ENCODE measurements around the gene HDGFL2.

The HDGFL2 gene

DNA sequence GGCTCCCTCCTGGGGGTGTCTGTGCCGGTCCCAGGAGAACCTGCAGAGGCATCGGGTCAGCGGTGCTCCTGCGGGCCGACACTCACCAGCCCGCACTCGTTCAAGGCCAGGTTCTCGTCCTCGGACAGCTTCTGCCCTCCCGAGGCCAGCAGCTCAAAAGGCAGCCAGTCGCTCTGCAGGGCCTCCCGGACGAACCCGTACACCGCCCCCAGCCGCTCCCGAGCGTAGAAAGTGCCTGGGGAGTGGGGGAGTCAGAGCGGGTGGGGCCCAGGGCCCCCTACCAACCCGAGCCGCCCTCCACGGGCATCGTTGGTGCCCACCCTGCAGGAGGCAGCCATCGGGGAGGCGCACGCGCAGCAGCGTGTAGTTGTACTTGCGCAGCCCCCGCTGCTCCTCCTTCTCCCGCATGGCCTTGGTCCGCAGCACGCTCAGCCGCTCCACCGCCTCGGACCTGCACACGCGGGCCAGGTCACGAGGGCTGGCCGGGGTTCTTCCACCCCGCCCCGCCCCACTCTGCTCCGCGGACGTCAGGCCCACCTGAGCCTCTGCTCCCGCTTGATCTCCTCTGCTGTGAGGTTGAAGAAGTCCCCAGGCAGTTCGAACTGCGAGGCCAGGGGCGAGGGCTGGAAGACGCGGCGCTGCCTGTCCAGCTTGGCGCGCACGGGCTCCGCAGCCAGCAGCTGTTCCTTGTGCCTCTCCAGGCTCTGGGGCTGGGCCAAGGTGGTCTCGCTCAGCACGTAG is 26.0 kb upstream of the HDGFL2 start:
- no peak for DNase-seq

DNA sequence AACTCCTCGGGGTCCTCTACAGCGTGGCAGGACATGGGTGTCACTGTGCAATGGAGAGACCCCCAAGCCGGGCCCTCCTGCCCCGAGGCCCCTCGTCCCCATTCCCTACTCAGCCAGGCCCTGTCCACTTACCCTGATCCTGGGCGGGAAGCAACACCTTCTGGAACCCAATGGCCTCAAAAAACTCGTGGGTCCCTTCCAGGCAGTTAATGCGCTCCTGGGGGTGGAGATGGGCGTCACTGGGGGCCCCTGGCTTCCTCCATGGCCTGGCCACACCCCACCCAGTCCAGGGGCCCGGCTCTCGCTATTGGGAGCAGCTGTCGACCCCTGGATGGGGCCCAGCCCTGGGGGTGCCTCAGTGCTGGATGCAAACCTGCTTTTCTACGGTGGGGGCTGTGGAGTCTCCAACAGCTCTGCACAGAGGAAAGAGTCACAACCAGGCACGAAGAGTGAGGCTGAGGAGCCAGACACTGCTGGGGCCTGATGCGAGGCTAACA is 25.3 kb upstream of the HDGFL2 start:
- no peak for DNase-seq

GRCh38 chr19:4447327-4448146 is 24.6 kb upstream of the HDGFL2 start:
- no peak for DNase-seq

GRCh38 chr19:4448147-4448985 is 23.7 kb upstream of the HDGFL2 start:
- DNase-seq: no peak

- DNase-seq: no peak
Measured at GRCh38 chr19:4449022-4449638, 23.0 kb upstream of the HDGFL2 start.

- no peak for DNase-seq
Measured at GRCh38 chr19:4449639-4450028, 22.5 kb upstream of the HDGFL2 start.

DNA sequence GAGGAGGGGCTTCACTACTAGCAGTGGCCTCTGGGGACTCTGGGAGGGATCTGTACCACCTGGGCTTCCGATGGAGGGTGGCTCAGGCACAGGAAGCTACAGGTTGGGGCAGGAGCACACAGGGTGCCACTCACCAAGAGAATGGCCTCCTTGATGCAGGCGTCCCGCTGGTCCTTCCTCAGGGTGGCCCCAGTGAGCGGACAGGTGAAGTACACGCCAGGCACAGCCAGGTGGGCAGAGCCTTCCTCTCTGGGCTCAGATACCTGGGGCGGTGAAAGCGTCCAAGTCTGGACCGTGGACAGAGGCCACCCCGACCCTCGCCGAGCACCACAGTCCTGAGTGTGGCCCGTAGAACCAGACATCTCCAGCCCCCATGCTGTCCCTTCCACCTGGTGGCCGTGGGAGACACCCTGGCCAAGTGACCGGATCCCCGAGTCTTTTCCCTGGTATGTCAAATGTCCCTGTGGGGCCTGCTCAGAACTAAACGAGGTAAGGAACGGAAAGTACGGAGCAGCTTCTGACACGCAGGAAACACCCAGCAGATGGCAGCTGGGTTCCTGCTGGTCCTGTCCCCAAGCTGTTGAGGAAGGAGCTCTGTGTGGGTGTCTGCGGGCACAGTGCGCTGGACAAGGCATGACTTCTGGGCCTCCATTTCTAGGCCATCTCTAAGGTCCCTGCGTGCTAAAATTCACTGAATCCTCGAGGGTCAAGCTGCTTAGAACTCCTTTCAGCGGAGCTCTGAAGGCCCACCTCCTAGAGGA is 19.7 kb upstream of the HDGFL2 start:
- DNase-seq: no peak

DNA sequence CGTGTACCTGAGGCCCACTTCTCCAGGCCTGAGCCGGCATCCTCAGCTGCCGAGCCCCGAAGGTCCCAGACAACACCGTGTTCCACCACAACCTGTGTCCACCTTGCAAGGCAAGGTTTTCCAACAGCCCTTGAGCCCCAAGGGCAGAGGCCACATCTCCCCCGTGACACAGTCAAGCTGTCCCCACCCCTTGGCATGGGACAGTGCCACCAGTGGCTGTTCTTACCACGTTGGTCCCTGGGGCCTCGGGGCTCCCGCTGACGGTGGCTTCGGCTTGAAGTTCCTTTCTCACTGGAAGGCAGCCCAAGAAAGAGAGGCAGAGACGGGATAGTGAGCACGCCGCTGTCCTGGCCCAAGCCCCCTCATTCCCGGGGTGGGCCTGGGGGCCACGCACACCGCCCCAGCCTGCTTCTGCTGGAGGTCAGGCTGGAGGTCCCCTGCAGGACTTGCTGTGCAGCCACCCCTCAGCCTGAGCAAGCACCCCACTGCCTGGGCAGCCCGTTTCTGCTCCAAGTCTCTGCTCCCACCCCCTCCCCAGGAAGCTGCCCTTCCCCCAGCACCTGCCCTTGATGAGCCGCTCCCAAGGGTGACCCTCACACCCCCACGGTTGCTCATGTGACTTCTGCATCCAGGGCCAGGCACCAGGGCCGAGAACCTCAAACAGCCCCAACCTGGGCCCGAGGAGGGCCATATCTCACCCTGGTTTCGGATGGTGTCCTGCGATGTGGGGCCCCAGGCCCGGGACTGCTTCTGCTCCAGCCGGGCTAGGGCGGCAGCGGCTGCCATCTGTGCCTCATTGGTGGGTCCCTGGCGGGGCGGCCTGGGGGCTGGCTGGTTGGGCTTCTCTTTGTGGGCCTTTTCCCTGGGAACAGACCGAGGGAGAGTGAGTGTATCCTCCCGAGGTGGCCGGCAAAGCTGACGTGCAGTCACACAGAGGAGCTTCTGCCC is 18.6 kb upstream of the HDGFL2 start:
- no peak for DNase-seq

GRCh38 chr19:4454747-4455718 is 17.1 kb upstream of the HDGFL2 start:
- no peak for DNase-seq

- no peak for DNase-seq
Measured at GRCh38 chr19:4455719-4456475, 16.2 kb upstream of the HDGFL2 start.

DNA sequence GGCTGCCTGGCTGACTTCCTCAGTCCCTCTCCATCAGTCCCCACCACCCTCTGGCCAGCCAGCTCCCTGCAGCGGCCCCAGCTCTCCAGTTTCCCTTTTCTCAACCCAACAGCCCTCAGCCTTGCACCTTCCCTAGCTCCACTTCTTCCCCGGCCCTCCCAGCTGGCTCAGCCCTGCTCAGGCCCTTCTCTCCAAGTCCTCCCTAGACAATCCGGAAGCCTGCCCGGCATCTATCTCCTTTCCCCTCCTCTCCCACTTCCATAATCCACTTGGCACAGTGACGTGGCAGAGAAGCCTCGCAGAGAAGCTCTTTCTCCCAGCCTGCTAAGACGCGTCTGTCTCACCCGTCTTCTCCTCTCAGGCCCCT is 15.6 kb upstream of the HDGFL2 start:
- no peak for DNase-seq

GRCh38 chr19:4456843-4457653 is 15.0 kb upstream of the HDGFL2 start:
- peak; percentile 54 for DNase-seq

DNA sequence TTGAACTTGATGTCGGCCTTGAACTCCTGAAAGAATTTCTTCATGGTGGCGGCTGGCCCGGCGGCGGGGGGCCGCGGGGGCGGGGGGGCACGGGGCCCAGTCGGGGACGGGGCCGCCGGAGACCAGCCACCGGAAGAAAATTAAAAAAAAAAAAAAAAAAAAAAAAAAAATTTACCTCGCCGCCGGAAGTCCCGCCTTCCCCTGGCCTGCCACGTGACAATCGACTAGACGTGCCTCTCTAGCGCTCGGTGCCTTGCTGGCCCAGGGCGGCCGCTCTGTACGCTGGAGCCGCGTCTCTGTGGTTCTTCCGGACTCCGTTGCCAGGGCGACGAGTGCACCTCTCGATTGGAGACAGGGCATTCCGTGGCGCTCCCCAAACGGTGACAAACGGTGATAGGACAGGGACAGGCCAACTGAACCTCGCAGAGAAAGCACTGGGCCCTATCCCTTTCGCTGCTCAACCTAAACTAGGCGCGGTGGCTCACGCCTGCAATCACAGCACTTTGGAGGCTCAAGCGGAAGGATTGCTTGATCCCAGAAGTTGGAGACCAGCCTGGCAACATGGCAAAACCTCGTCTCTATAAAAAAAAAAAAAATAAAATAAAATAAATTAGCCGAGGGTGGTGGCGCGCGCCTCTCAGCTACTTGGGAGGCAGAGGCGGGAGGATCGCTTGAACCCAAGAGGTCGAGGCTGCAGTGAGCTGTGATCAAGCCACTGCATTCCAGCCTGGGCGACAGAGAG is 14.3 kb upstream of the HDGFL2 start, which contains the start of gene UBXN6:
Gene UBXN6, minus strand, starts transcription at position 141 of the 742 bp plus-strand sequence. Its CDS starts 97 bp downstream, at position 44.
- DNase-seq: peak; percentile 97

- DNase-seq: no peak
Measured at GRCh38 chr19:4464815-4465581, 7.1 kb upstream of the HDGFL2 start.

- DNase-seq: no peak
Measured at GRCh38 chr19:4467835-4468234, 4.3 kb upstream of the HDGFL2 start.

Data from stimulated activated naive CD4-positive, alpha-beta T cell treated with Interleukin-2 at 50 U/mL for 16 hours (primary cell).